Loucy (cell line): ENCODE results near the gene ERCC1.

Experiments
- H2AFZ ChIP-seq: fragments of 200-600 bp; sonication (generic); 2 replicates; pipeline ENCODE4 v1.6.0; 2016; ENCODE audit warnings: antibody characterized with exemption, mild to moderate bottlenecking, low read length, moderate library complexity
- H3F3A ChIP-seq: fragments of 200-600 bp; 2 replicates; pipeline ENCODE4 v1.6.0; 2016; ENCODE audit warnings: antibody characterized with exemption, low read depth, mild to moderate bottlenecking
- H3K27me3 ChIP-seq: fragments of 200-600 bp; sonication (generic); 2 replicates; pipeline ENCODE4 v1.6.1; 2014; ENCODE audit warnings: low read length, mild to moderate bottlenecking; ENCODE audit not compliant: insufficient read depth, poor library complexity, severe bottlenecking
- H3K36me3 ChIP-seq: fragments of 200-600 bp; sonication (generic); 2 replicates; pipeline ENCODE4 v1.6.1; 2016; ENCODE audit warnings: low read length; ENCODE audit not compliant: insufficient read depth
- H3K4me1 ChIP-seq: fragments of 200-600 bp; sonication (generic); 2 replicates; pipeline ENCODE4 v1.5.1; 2014; ENCODE audit warnings: low read length, mild to moderate bottlenecking; ENCODE audit not compliant: insufficient read depth, poor library complexity, severe bottlenecking
- H3K4me2 ChIP-seq: fragments of 200-600 bp; sonication (generic); 2 replicates; pipeline ENCODE4 v1.6.0; 2014; ENCODE audit warnings: antibody characterized with exemption, low read length, low read depth, mild to moderate bottlenecking; ENCODE audit not compliant: poor library complexity, severe bottlenecking
- H3K4me3 ChIP-seq: fragments of 200-600 bp; sonication (generic); 2 replicates; pipeline ENCODE4 v1.5.1; 2014; ENCODE audit warnings: low read length, mild to moderate bottlenecking, mixed read lengths; ENCODE audit not compliant: poor library complexity, severe bottlenecking
- H3K79me2 ChIP-seq: fragments of 200-600 bp; sonication (generic); 2 replicates; pipeline ENCODE4 v1.6.1; 2014; ENCODE audit warnings: low read length; ENCODE audit not compliant: insufficient read depth
- H3K9ac ChIP-seq: fragments of 200-600 bp; sonication (generic); 2 replicates; pipeline ENCODE4 v1.6.0; 2014; ENCODE audit warnings: mild to moderate bottlenecking, low read depth, low read length, moderate library complexity; ENCODE audit not compliant: poor library complexity, severe bottlenecking
- H3K9me2 ChIP-seq: fragments of 200-600 bp; sonication (generic); replicated peaks from 2 replicates; pipeline ENCODE4 v1.6.1; 2016; ENCODE audit warnings: low read depth, low read length, mixed read lengths
- H3K9me3 ChIP-seq: fragments of 200-600 bp; sonication (generic); 2 replicates; pipeline ENCODE4 v1.6.1; 2014; ENCODE audit warnings: mild to moderate bottlenecking, antibody characterized with exemption, low read length, low read depth; ENCODE audit not compliant: insufficient read depth
- H4K20me1 ChIP-seq: fragments of 200-600 bp; sonication (generic); 2 replicates; pipeline ENCODE4 v1.6.0; 2014; ENCODE audit warnings: antibody characterized with exemption, low read length, mild to moderate bottlenecking; ENCODE audit not compliant: insufficient read depth, poor library complexity, severe bottlenecking
- CTCF ChIP-seq: fragments of 200-600 bp; sonication (generic); conservative IDR thresholded peaks from 2 replicates; pipeline ENCODE4 v1.5.1; 2014; ENCODE audit warnings: mild to moderate bottlenecking, antibody characterized with exemption, low read length
- EZH2phosphoT487 ChIP-seq: fragments of 200-600 bp; IDR thresholded peaks from 2 replicates; pipeline ENCODE4 v1.6.1; 2018; ENCODE audit warnings: antibody characterized with exemption, mild to moderate bottlenecking, moderate library complexity, borderline replicate concordance

Gene ERCC1

GRCh38 chr19:45404557-45405434 lies 18.9 kb downstream of the ERCC1 start, which contains the start of gene PPP1R13L:
Gene PPP1R13L (minus strand): TSS chr19:45405069. CDS start chr19:45398318, 6,751 bp downstream.
- Histone ChIP-seq H3K4me3 (peak within 1 kb of the TSS; percentile 88), H3F3A (no peaks in the 10 kb centered on the region), H3K9me3 (no peaks in the 10 kb centered on the region), H3K4me1 (peaks cover 25% of the 10 kb centered on the region), H3K36me3 (no peaks in the 10 kb centered on the region), H3K79me2 (peaks cover 4% of the 10 kb centered on the region; the same call in 1 of the 2 replicates), H2AFZ (peak within 1 kb of the TSS; percentile 94), H3K9me2 (no peaks in the 10 kb centered on the region), H3K9ac (peak within 1 kb of the TSS; percentile 76), H3K27me3 (no peaks in the 10 kb centered on the region), H4K20me1 (no peaks in the 10 kb centered on the region), H3K4me2 (peak within 1 kb of the TSS; percentile 96)
- TF ChIP-seq CTCF: no peak

- Histone ChIP-seq H3K4me3 (peak overlapping the region; percentile 88), H3K36me3 (no peaks in the 10 kb centered on the region), H4K20me1 (no peaks in the 10 kb centered on the region), H3K27me3 (no peaks in the 10 kb centered on the region), H2AFZ (no peak overlapping the region), H3K4me1 (peaks cover 25% of the 10 kb centered on the region), H3K79me2 (peaks cover 4% of the 10 kb centered on the region; the same call in 1 of the 2 replicates), H3K9me3 (no peaks in the 10 kb centered on the region), H3K9ac (peak overlapping the region; percentile 76), H3K9me2 (no peaks in the 10 kb centered on the region), H3F3A (no peaks in the 10 kb centered on the region), H3K4me2 (peak overlapping the region; percentile 96)
- peak; percentile 69 for TF ChIP-seq CTCF
- no peak for TF ChIP-seq EZH2phosphoT487
These were observed 19.7 kb downstream of the ERCC1 start for GRCh38 chr19:45403781-45404556.

GRCh38 chr19:45403272-45403671 lies 20.4 kb downstream of the ERCC1 start:
- H3K9me3 ChIP-seq: no peaks in the 10 kb centered on the region
- H3K79me2 ChIP-seq: peaks cover 4% of the 10 kb centered on the region; the same call in 1 of the 2 replicates
- no peaks in the 10 kb centered on the region for H4K20me1 ChIP-seq
- no peaks in the 10 kb centered on the region for H3K27me3 ChIP-seq
- H3K4me1 ChIP-seq: peaks cover 25% of the 10 kb centered on the region
- no peak overlapping the region for H3K9ac ChIP-seq
- no peak overlapping the region for H3K4me3 ChIP-seq
- H2AFZ ChIP-seq: no peak overlapping the region
- H3K36me3 ChIP-seq: no peaks in the 10 kb centered on the region
- H3K9me2 ChIP-seq: no peaks in the 10 kb centered on the region
- H3K4me2 ChIP-seq: no peak overlapping the region
- TF ChIP-seq CTCF (no peak), EZH2phosphoT487 (no peak)
- no peaks in the 10 kb centered on the region for H3F3A ChIP-seq
